ENCODE measurements around the gene POLA2.

GRCh38 chr11:65243797-65244196 is 18.0 kb upstream of the POLA2 start:
- TF ChIP-seq POLR2A (IDR thresholded peaks at IDR 0.05): no peak
- TF ChIP-seq CTCF (IDR thresholded peaks at IDR 0.05): no peak

All from testis (tissue), 2 donors.